ENCODE results near the gene MRPL41. TPM values are rescaled to one million over a fixed set of nuclear protein-coding genes. Genes with fewer than 3 reads are reported as not detected.
"Not testable (repeated sequence)": the region's sequence is repeated elsewhere in the genome, so short reads cannot be mapped to it uniquely, and the experiment has no call there.

Gene MRPL41
- total and polyA plus RNA-seq, 2 of the 13 experiments (the other 11 are each of a cell fraction or from before 2014, with no cell fraction given): 20.9 to 54.0 TPM

- ChIA-PET CTCF (ENCODE audit: low intra/inter-chr PET ratio, low total read pairs) (no interaction called here), POLR2A (no interaction called here)
- Histone ChIP-seq H3K9ac (ENCODE audit: insufficient read depth, low read depth, low read length) (no peak overlapping the region), H3K79me2 (ENCODE audit: insufficient read depth, low read length) (peaks cover 15% of the 10 kb centered on the region), H3K27me3 (ENCODE audit: control insufficient read depth in 1 of 2, insufficient read depth in 2 of 2, low read length in 2 of 2) (no peaks in the 10 kb centered on the region), H3K4me2 (ENCODE audit: low read depth, low read length) (0 out of 2 replicates have a peak overlapping the region, but pooled peaks have one; percentile 19), H3K36me3 (replicated peaks in 1 of 2; ENCODE audit: control insufficient read depth in 1 of 2, insufficient read depth in 2 of 2, low read length in 2 of 2) (peaks cover 0 to 5% of the 10 kb centered on the region in 2 experiments; a peak in 1 of 5 replicates), H3K27ac (ENCODE audit: extremely low read length, insufficient read depth, low read length) (no peak overlapping the region), H3K9me3 (ENCODE audit: low read length) (no peaks in the 10 kb centered on the region), H3K4me3 (replicated peaks in 1 of 3; ENCODE audit: insufficient read depth in 1 of 3, low read depth in 2 of 3, low read length in 3 of 3) (no peak overlapping the region), H2AFZ (ENCODE audit: low read length) (no peak overlapping the region), H4K20me1 (ENCODE audit: insufficient read depth, low read length) (no peaks in the 10 kb centered on the region), H3K4me1 (ENCODE audit: insufficient read depth, low read length) (peaks cover 46% of the 10 kb centered on the region)
- TF ChIP-seq, protein P1, sequence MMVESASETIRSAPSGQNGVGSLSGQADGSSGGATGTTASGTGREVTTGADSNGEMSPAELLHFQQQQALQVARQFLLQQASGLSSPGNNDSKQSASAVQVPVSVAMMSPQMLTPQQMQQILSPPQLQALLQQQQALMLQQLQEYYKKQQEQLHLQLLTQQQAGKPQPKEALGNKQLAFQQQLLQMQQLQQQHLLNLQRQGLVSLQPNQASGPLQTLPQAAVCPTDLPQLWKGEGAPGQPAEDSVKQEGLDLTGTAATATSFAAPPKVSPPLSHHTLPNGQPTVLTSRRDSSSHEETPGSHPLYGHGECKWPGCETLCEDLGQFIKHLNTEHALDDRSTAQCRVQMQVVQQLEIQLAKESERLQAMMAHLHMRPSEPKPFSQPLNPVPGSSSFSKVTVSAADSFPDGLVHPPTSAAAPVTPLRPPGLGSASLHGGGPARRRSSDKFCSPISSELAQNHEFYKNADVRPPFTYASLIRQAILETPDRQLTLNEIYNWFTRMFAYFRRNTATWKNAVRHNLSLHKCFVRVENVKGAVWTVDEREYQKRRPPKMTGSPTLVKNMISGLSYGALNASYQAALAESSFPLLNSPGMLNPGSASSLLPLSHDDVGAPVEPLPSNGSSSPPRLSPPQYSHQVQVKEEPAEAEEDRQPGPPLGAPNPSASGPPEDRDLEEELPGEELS (CRISPR knock-in tag; IDR thresholded peaks at IDR 0.05): no peak
- TF ChIP-seq ZKSCAN1 (IDR thresholded peaks at IDR 0.05; ENCODE audit: low read length) (no peak), FOXA3 (CRISPR knock-in tag; IDR thresholded peaks at IDR 0.05) (no peak), ZNF282 (IDR thresholded peaks at IDR 0.05; ENCODE audit: partially characterized antibody) (no peak), GATAD2A (CRISPR knock-in tag; IDR thresholded peaks at IDR 0.05) (no peak), MBD4 (IDR thresholded peaks at IDR 0.05; ENCODE audit: borderline replicate concordance, low read length) (no peak), RCOR2 (CRISPR knock-in tag; IDR thresholded peaks at IDR 0.05) (no peak), BHLHE40 (IDR thresholded peaks at IDR 0.05; ENCODE audit: low read length) (no peak)
- TF ChIP-seq, protein P2, sequence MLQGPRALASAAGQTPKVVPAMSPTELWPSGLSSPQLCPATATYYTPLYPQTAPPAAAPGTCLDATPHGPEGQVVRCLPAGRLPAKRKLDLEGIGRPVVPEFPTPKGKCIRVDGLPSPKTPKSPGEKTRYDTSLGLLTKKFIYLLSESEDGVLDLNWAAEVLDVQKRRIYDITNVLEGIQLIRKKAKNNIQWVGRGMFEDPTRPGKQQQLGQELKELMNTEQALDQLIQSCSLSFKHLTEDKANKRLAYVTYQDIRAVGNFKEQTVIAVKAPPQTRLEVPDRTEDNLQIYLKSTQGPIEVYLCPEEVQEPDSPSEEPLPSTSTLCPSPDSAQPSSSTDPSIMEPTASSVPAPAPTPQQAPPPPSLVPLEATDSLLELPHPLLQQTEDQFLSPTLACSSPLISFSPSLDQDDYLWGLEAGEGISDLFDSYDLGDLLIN (CRISPR knock-in tag; IDR thresholded peaks at IDR 0.05; ENCODE audit: borderline replicate concordance): no peak
- 64% methylated on average over 12 of the region's 12 CpGs for WGBS (ENCODE audit: low lambda C conversion rate)
- DNase-seq (ENCODE audit: low spot score): no peak
- no peak for ATAC-seq
- intact Hi-C loops (cut with micrococcal nuclease; ENCODE audit: unreplicated experiment) (no loop called here), in situ Hi-C loops (cut with HindIII; ENCODE audit: extremely low pct_ligation_motif_present, low pct_unique_long_range_greater_than_20kb) (no loop called here)
- no TSS peak for BruUV-seq (replicated peaks)
- no peak for FAIRE-seq
Observed at GRCh38 chr9:137593176-137593575, 41.5 kb downstream of the MRPL41 start.

DNA sequence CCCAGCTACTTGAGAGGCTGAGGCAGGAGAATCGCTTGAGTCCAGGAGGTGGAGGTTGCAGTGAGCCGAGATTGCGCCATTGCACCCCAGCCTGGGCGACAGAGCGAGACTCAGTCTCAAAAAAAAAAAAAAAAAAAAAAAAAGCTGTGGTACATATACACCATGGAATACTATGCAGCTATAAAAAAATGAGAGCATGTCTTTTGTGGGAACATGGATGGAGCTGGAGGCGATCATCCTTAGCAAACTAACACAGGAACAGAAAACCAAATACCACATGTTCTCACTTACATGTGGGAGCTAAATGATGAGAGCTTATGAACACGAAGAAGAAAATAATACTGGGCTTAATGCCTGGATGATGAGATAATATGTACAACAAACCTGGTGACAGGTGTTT, 44.9 kb downstream of the MRPL41 start:
- H3K4me3 ChIP-seq (replicated peaks in 1 of 3; ENCODE audit: insufficient read depth in 1 of 3, low read depth in 2 of 3, low read length in 3 of 3); H3K4me2 ChIP-seq (ENCODE audit: low read depth, low read length); H2AFZ ChIP-seq (ENCODE audit: low read length); H4K20me1 ChIP-seq (ENCODE audit: insufficient read depth, low read length); H3K9ac ChIP-seq (ENCODE audit: insufficient read depth, low read depth, low read length); H3K79me2 ChIP-seq (ENCODE audit: insufficient read depth, low read length); H3K36me3 ChIP-seq (replicated peaks in 1 of 2; ENCODE audit: control insufficient read depth in 1 of 2, insufficient read depth in 2 of 2, low read length in 2 of 2); FAIRE-seq; intact Hi-C loops (cut with micrococcal nuclease; ENCODE audit: unreplicated experiment); H3K27ac ChIP-seq (ENCODE audit: extremely low read length, insufficient read depth, low read length); H3K27me3 ChIP-seq (ENCODE audit: control insufficient read depth in 1 of 2, insufficient read depth in 2 of 2, low read length in 2 of 2); H3K9me3 ChIP-seq (ENCODE audit: low read length); ATAC-seq; CTCF ChIA-PET (ENCODE audit: low intra/inter-chr PET ratio, low total read pairs); POLR2A ChIA-PET; BruUV-seq (replicated peaks); in situ Hi-C loops (cut with HindIII; ENCODE audit: extremely low pct_ligation_motif_present, low pct_unique_long_range_greater_than_20kb); DNase-seq (ENCODE audit: low spot score): not testable (repeated sequence)
- H3K4me1 ChIP-seq (ENCODE audit: insufficient read depth, low read length): peaks cover 40% of the 10 kb centered on the region
- 51% methylated on average over 7 of the region's 7 CpGs for WGBS (ENCODE audit: low lambda C conversion rate)

All from HepG2 (cell line).